HL-60 (cell line): Measurements from ENCODE around the gene MYO1D.

Experiments used
- DNase-seq, 2 experiments: peaks; one replicate each; pipeline ENCODE4 v3.0.0-alpha.2; 2010 to 2020; ENCODE audit warnings: low read depth in 1 of 2, low spot score in 1 of 2
- H3K27ac ChIP-seq: fragments of 250-450 bp; sonication (Bioruptor Pico); replicated peaks from 2 replicates; pipeline ENCODE4 v1.5.1; 2020; ENCODE audit warnings: mild to moderate bottlenecking, moderate library complexity
- H3K27me3 ChIP-seq: fragments of 250-450 bp; sonication (Bioruptor Pico); 2 replicates; pipeline ENCODE4 v1.5.1; 2021; ENCODE audit warnings: mild to moderate bottlenecking, moderate library complexity; ENCODE audit not compliant: insufficient read depth, poor library complexity, severe bottlenecking
- H3K4me3 ChIP-seq: replicated peaks from 2 replicates; pipeline ENCODE4 v1.5.1; 2011; ENCODE audit warnings: mild to moderate bottlenecking, control low read depth, low read length; ENCODE audit not compliant: insufficient read depth
- GABPA ChIP-seq: IDR thresholded peaks from 2 replicates; pipeline ENCODE4 v1.6.1; 2012; ENCODE audit warnings: low read depth
- POLR2AphosphoS5 ChIP-seq: IDR thresholded peaks from 2 replicates; pipeline ENCODE4 v1.6.1; 2012; ENCODE audit warnings: low read depth
- REST ChIP-seq: IDR thresholded peaks from 2 replicates; pipeline ENCODE4 v1.6.1; 2012; ENCODE audit warnings: low read depth; ENCODE audit not compliant: insufficient replicate concordance
- SPI1 ChIP-seq: IDR thresholded peaks from 2 replicates; pipeline ENCODE4 v1.6.1; 2012; ENCODE audit warnings: low read depth, mild to moderate bottlenecking, borderline replicate concordance
- TF ChIP-seq, protein P1 (sequence below): IDR thresholded peaks from one replicate; pipeline ENCODE4 v1.5.1; 2011; ENCODE audit warnings: low read length, control low read depth, inconsistent platforms; ENCODE audit not compliant: insufficient read depth

The MYO1D gene

DNA sequence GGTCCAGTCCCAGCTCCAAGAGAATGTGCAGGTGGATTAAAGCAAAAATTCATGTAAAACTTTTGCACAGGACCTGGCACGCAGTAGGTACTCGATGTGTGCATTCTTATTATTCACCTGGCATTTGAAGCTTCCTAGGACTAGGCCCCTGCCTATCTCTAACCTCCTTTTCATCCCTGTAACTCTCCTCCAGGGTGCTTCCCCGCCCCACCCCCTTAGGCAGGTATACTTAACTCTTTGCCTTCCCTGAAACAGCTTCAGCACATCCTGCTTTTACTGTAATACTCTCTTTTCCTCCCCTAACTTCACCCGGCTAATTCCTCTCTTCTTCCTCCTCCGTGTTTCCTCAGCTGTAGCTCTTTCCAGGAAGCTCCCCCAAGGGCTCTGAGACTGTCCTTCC, 335.3 kb downstream of the MYO1D start:
- Histone ChIP-seq H3K27ac (no peak overlapping the region), H3K27me3 (no peaks in the 10 kb centered on the region), H3K4me3 (no peak overlapping the region)
- TF ChIP-seq GABPA (no peak), REST (no peak), POLR2AphosphoS5 (no peak), SPI1 (no peak)
- TF ChIP-seq, protein P1, sequence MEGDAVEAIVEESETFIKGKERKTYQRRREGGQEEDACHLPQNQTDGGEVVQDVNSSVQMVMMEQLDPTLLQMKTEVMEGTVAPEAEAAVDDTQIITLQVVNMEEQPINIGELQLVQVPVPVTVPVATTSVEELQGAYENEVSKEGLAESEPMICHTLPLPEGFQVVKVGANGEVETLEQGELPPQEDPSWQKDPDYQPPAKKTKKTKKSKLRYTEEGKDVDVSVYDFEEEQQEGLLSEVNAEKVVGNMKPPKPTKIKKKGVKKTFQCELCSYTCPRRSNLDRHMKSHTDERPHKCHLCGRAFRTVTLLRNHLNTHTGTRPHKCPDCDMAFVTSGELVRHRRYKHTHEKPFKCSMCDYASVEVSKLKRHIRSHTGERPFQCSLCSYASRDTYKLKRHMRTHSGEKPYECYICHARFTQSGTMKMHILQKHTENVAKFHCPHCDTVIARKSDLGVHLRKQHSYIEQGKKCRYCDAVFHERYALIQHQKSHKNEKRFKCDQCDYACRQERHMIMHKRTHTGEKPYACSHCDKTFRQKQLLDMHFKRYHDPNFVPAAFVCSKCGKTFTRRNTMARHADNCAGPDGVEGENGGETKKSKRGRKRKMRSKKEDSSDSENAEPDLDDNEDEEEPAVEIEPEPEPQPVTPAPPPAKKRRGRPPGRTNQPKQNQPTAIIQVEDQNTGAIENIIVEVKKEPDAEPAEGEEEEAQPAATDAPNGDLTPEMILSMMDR = no peak
- no peak for DNase-seq

DNA sequence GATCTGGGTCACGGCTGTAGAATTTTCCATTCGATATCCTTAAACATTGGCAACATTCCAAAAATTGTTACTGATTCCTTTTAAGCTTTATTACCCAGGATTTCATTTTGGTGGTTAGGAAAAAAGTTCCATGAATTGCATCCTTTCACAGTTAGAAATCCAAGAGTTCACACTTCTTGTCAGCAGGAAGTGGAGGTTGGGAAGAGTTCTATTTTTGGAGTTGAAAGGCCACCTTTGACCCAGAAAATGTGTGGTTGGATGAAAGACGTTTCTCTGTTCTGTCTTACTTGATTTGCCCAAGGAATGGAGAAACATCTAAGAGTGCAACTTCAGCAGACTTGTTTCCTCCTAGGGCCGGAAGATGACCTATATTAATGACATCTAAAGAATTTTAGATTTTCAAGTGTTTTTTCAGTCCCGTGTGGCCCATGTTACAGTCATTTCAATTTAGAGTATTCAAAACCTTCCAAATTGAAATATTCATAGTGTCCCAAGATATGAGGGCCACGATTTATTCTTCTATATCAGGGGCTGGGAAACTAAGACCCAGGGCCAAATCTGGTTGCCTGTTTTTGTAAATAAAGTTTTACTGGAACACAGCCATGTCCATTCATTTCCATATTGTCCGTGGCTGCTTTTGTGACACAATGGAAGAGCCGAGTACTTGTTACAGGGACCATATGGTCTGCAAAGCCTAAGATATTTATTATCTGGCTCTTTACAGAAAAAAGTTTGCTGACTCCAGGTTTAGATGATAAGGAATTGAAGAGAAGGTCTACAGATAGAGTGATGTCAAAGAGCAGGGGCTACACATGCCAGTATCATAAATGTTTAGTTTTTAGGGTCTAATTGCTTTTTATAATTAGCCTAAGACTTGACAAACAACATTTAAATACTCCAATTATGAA, 339.9 kb downstream of the MYO1D start:
- Histone ChIP-seq H3K27me3 (peaks cover 2% of the 10 kb centered on the region), H3K4me3 (no peak overlapping the region), H3K27ac (no peak overlapping the region)
- no peak for DNase-seq
- TF ChIP-seq REST (no peak), SPI1 (no peak), GABPA (no peak), POLR2AphosphoS5 (no peak)
- TF ChIP-seq, protein P1 = no peak

DNA sequence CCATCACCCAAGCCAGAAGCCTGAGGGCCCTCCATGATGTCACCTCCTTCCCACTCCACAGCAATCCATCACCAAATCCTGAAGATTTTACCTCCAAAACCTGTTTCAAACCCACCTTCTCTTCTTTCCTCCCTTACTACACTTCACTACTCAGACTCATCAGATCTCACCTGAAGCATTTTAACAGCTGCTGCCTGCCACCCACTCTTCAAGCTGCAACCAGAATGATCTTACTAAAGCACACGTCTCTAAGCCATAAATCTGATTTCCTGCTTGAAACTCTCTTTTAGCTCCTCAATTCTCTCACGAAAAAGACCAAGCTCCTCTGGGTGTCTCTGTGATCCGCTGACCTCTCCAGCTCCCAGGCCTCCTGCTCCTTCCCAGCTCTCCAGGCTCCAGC, 343.6 kb downstream of the MYO1D start:
- TF ChIP-seq REST (no peak), SPI1 (no peak), GABPA (no peak), POLR2AphosphoS5 (no peak)
- TF ChIP-seq, protein P1 = no peak
- Histone ChIP-seq H3K4me3 (no peak overlapping the region), H3K27me3 (peaks cover 10% of the 10 kb centered on the region), H3K27ac (no peak overlapping the region)
- DNase-seq = no peak
